SK-N-SH treated with all-trans-retinoic acid at 6 μM for 48 hours (cell line): ENCODE data around the gene S100P.

Experiments used
- ATAC-seq: fragments of 200-7000 bp; cut with Tn5 transposase; 3 replicates; pipeline ENCODE4 v1.9.1; 2020; ENCODE audit warnings: mild to moderate bottlenecking, moderate library complexity
- ARNTL ChIP-seq: fragments of 450-650 bp; formaldehyde crosslinking; IDR thresholded peaks from 2 replicates; pipeline ENCODE4 v1.5.0; 2020; ENCODE audit warnings: low read depth, mild to moderate bottlenecking, moderate library complexity, borderline replicate concordance
- BACH2 ChIP-seq: fragments of 250-450 bp; sonication (Bioruptor Pico); IDR thresholded peaks from 2 replicates; pipeline ENCODE4 v1.9.0; 2021; ENCODE audit warnings: mild to moderate bottlenecking, borderline replicate concordance
- CSDC2 ChIP-seq: fragments of 250-450 bp; sonication (Bioruptor Pico); IDR thresholded peaks from 2 replicates; pipeline ENCODE4 v1.5.0; 2020; ENCODE audit warnings: mild to moderate bottlenecking, moderate library complexity
- CSRNP3 ChIP-seq: fragments of 250-450 bp; sonication (Bioruptor Pico); IDR thresholded peaks from 2 replicates; pipeline ENCODE4 v1.5.1; 2021; ENCODE audit warnings: mild to moderate bottlenecking, moderate library complexity
- ESRRG ChIP-seq: fragments of 250-450 bp; sonication (Bioruptor Pico); IDR thresholded peaks from 2 replicates; pipeline ENCODE4 v1.6.1; 2021; ENCODE audit warnings: mild to moderate bottlenecking
- GLIS3 ChIP-seq: fragments of 250-450 bp; sonication (Bioruptor Pico); IDR thresholded peaks from 2 replicates; pipeline ENCODE4 v1.5.0; 2020; ENCODE audit warnings: mild to moderate bottlenecking, moderate library complexity
- ISL1 ChIP-seq: fragments of 250-450 bp; sonication (Bioruptor Pico); IDR thresholded peaks from 2 replicates; pipeline ENCODE4 v2.1.2; 2022; ENCODE audit warnings: mild to moderate bottlenecking, moderate library complexity
- PPARA ChIP-seq: fragments of 250-450 bp; sonication (Bioruptor Pico); IDR thresholded peaks from 2 replicates; pipeline ENCODE4 v1.5.0; 2020; ENCODE audit warnings: mild to moderate bottlenecking, borderline replicate concordance
- RARB ChIP-seq: fragments of 250-450 bp; sonication (Bioruptor Pico); IDR thresholded peaks from 2 replicates; pipeline ENCODE4 v1.8.0; 2021; ENCODE audit warnings: mild to moderate bottlenecking, moderate library complexity
- SNAI2 ChIP-seq: fragments of 250-450 bp; sonication (Bioruptor Pico); IDR thresholded peaks from 2 replicates; pipeline ENCODE4 v1.5.0; 2020; ENCODE audit warnings: mild to moderate bottlenecking, moderate library complexity
- TCF4 ChIP-seq: fragments of 250-450 bp; sonication (Bioruptor Pico); IDR thresholded peaks from 2 replicates; pipeline ENCODE4 v1.8.0; 2021; ENCODE audit warnings: mild to moderate bottlenecking, moderate library complexity, borderline replicate concordance
- TOX ChIP-seq: fragments of 250-450 bp; sonication (Bioruptor Pico); IDR thresholded peaks from 2 replicates; pipeline ENCODE4 v1.8.0; 2021; ENCODE audit warnings: mild to moderate bottlenecking, moderate library complexity, borderline replicate concordance
- ZC3H10 ChIP-seq: fragments of 250-450 bp; sonication (Bioruptor Pico); IDR thresholded peaks from 2 replicates; pipeline ENCODE4 v1.5.1; 2021; ENCODE audit warnings: mild to moderate bottlenecking, moderate library complexity
- ZFP3 ChIP-seq: fragments of 250-450 bp; sonication (Bioruptor Pico); IDR thresholded peaks from 2 replicates; pipeline ENCODE4 v1.5.0; 2020; ENCODE audit warnings: mild to moderate bottlenecking, moderate library complexity
- ZNF565 ChIP-seq: fragments of 450-650 bp; formaldehyde crosslinking; conservative IDR thresholded peaks from 2 replicates; pipeline ENCODE4 v1.5.0; 2020; ENCODE audit warnings: low read depth, mild to moderate bottlenecking, moderate library complexity
- ZNF70 ChIP-seq: fragments of 450-650 bp; formaldehyde crosslinking; IDR thresholded peaks from 2 replicates; pipeline ENCODE4 v1.5.0; 2020; ENCODE audit warnings: mild to moderate bottlenecking, moderate library complexity
- ZNF8 ChIP-seq: fragments of 450-650 bp; formaldehyde crosslinking; IDR thresholded peaks from 2 replicates; pipeline ENCODE4 v1.5.0; 2020; ENCODE audit warnings: mild to moderate bottlenecking, moderate library complexity
- TF ChIP-seq, protein P1 (sequence below): fragments of 250-450 bp; sonication (Bioruptor Pico); IDR thresholded peaks from 2 replicates; pipeline ENCODE4 v1.8.0; 2021; ENCODE audit warnings: low read depth, mild to moderate bottlenecking, moderate library complexity, borderline replicate concordance
- TF ChIP-seq, protein P2 (sequence below): fragments of 250-450 bp; sonication (Bioruptor Pico); IDR thresholded peaks from 2 replicates; pipeline ENCODE4 v1.8.0; 2020; ENCODE audit warnings: mild to moderate bottlenecking, moderate library complexity, borderline replicate concordance
- TF ChIP-seq, protein P3 (sequence below): fragments of 250-450 bp; sonication (Bioruptor Pico); IDR thresholded peaks from 2 replicates; pipeline ENCODE4 v1.5.0; 2020; ENCODE audit warnings: mild to moderate bottlenecking, moderate library complexity
- TF ChIP-seq, protein P4 (sequence below): fragments of 250-450 bp; sonication (Bioruptor Pico); IDR thresholded peaks from 2 replicates; pipeline ENCODE4 v1.5.1; 2020; ENCODE audit warnings: low read depth, mild to moderate bottlenecking, moderate library complexity

Gene S100P

DNA sequence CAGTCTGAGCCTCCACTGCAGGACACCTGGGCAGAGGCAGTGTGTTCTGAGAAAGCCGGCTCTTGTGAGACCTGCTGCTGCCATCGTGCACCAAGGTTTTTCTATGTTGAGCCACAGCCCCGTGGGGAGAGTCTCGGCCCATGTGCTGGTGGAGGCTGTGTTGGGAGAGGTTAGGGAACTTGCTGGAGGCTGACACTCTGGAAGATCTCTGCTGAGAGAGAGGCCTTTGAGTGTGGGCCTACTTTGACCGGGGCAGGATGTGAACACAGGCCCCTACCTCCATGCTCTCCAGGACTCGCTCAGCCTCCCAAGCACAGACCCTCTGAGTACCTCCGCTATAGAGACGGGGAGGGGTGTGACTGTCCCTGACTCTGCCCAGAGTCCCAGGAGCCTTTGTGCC lies 1.3 kb upstream of the S100P start (continued):
- no peak for TF ChIP-seq PPARA (CRISPR knock-in tag)
- no peak for TF ChIP-seq CSDC2 (CRISPR knock-in tag)
- no peak for TF ChIP-seq TCF4
- TF ChIP-seq TOX: no peak
- TF ChIP-seq ISL1 (CRISPR knock-in tag): no peak
- TF ChIP-seq ZFP3 (CRISPR knock-in tag): no peak
- no peak for TF ChIP-seq ESRRG (CRISPR knock-in tag)
- TF ChIP-seq, all 23 proteins: peak for 0

GRCh38 chr4:6692806-6693205 lies 872 bp upstream of the S100P start:
- TF ChIP-seq ZNF565 (CRISPR knock-in tag) (no peak), ESRRG (CRISPR knock-in tag) (no peak), TCF4 (no peak), ZNF70 (CRISPR knock-in tag) (no peak), ZFP3 (CRISPR knock-in tag) (no peak), ISL1 (CRISPR knock-in tag) (no peak), ZC3H10 (no peak), SNAI2 (no peak), TOX (no peak)
- TF ChIP-seq, protein P1, sequence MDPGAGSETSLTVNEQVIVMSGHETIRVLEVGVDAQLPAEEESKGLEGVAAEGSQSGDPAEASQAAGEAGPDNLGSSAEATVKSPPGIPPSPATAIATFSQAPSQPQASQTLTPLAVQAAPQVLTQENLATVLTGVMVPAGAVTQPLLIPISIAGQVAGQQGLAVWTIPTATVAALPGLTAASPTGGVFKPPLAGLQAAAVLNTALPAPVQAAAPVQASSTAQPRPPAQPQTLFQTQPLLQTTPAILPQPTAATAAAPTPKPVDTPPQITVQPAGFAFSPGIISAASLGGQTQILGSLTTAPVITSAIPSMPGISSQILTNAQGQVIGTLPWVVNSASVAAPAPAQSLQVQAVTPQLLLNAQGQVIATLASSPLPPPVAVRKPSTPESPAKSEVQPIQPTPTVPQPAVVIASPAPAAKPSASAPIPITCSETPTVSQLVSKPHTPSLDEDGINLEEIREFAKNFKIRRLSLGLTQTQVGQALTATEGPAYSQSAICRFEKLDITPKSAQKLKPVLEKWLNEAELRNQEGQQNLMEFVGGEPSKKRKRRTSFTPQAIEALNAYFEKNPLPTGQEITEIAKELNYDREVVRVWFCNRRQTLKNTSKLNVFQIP (CRISPR knock-in tag): no peak
- TF ChIP-seq, protein P2, sequence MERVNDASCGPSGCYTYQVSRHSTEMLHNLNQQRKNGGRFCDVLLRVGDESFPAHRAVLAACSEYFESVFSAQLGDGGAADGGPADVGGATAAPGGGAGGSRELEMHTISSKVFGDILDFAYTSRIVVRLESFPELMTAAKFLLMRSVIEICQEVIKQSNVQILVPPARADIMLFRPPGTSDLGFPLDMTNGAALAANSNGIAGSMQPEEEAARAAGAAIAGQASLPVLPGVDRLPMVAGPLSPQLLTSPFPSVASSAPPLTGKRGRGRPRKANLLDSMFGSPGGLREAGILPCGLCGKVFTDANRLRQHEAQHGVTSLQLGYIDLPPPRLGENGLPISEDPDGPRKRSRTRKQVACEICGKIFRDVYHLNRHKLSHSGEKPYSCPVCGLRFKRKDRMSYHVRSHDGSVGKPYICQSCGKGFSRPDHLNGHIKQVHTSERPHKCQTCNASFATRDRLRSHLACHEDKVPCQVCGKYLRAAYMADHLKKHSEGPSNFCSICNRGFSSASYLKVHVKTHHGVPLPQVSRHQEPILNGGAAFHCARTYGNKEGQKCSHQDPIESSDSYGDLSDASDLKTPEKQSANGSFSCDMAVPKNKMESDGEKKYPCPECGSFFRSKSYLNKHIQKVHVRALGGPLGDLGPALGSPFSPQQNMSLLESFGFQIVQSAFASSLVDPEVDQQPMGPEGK (CRISPR knock-in tag): no peak
- no peak for ATAC-seq

DNA sequence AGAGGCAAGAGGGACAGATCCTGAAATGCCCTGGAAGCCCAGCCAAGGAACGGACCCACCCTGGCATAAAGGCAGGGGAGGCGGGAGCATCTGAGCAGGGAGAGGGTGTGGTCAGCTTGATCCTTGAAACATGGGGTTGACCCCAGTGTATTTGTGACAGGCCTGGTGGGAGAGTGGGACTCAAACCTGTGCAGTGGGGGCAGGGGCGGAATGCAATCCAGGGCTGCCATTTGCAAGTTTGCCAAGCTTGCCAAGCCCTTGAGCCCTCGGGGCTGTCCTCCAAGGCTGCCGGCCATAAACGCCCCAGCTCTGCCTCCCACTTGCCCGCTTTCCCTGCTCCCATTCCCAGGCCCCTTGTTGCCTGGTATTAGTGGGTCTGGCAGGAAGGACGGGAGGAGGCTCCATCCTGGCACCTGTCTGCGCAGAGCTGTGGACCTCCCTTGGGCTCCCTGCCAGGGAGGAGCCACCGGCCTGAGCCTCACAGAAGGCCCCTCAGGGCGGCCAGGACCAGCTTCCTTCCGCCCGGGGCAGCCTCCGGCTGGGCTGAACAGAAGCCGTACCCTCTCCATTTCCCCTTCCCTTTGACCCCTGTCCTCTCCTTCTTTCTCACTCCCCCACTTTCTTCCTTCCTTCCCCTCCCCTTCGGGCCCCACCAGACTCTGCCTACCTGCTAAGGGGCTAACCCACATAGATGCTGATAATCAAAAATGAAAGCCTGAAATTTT lies 661 bp downstream of the S100P start:
- ATAC-seq: no peak
- TF ChIP-seq BACH2 (CRISPR knock-in tag): no peak
- TF ChIP-seq, all 23 proteins: peak for 0

GRCh38 chr4:6695660-6696610 lies 2.3 kb downstream of the S100P start:
- TF ChIP-seq ZC3H10 (no peak), ISL1 (CRISPR knock-in tag) (no peak), ZNF565 (CRISPR knock-in tag) (no peak), CSRNP3 (CRISPR knock-in tag) (no peak), TOX (no peak), TCF4 (no peak), RARB (CRISPR knock-in tag) (no peak), GLIS3 (CRISPR knock-in tag) (no peak), ARNTL (CRISPR knock-in tag) (no peak), BACH2 (CRISPR knock-in tag) (no peak), PPARA (CRISPR knock-in tag) (no peak), SNAI2 (no peak), ESRRG (CRISPR knock-in tag) (no peak), ZNF8 (CRISPR knock-in tag) (no peak)
- TF ChIP-seq, protein P3, sequence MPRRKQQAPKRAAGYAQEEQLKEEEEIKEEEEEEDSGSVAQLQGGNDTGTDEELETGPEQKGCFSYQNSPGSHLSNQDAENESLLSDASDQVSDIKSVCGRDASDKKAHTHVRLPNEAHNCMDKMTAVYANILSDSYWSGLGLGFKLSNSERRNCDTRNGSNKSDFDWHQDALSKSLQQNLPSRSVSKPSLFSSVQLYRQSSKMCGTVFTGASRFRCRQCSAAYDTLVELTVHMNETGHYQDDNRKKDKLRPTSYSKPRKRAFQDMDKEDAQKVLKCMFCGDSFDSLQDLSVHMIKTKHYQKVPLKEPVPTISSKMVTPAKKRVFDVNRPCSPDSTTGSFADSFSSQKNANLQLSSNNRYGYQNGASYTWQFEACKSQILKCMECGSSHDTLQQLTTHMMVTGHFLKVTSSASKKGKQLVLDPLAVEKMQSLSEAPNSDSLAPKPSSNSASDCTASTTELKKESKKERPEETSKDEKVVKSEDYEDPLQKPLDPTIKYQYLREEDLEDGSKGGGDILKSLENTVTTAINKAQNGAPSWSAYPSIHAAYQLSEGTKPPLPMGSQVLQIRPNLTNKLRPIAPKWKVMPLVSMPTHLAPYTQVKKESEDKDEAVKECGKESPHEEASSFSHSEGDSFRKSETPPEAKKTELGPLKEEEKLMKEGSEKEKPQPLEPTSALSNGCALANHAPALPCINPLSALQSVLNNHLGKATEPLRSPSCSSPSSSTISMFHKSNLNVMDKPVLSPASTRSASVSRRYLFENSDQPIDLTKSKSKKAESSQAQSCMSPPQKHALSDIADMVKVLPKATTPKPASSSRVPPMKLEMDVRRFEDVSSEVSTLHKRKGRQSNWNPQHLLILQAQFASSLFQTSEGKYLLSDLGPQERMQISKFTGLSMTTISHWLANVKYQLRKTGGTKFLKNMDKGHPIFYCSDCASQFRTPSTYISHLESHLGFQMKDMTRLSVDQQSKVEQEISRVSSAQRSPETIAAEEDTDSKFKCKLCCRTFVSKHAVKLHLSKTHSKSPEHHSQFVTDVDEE (CRISPR knock-in tag): no peak
- TF ChIP-seq, protein P4, sequence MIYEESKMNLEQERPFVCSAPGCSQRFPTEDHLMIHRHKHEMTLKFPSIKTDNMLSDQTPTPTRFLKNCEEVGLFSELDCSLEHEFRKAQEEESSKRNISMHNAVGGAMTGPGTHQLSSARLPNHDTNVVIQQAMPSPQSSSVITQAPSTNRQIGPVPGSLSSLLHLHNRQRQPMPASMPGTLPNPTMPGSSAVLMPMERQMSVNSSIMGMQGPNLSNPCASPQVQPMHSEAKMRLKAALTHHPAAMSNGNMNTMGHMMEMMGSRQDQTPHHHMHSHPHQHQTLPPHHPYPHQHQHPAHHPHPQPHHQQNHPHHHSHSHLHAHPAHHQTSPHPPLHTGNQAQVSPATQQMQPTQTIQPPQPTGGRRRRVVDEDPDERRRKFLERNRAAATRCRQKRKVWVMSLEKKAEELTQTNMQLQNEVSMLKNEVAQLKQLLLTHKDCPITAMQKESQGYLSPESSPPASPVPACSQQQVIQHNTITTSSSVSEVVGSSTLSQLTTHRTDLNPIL (CRISPR knock-in tag): no peak
- TF ChIP-seq, protein P1 (CRISPR knock-in tag): no peak
- no peak for ATAC-seq
